Measurements from ENCODE around the gene TMEM213. TPM values are rescaled to one million over a fixed set of nuclear protein-coding genes. Genes with fewer than 3 reads are reported as not detected.
"Not testable (repeated sequence)": the region's sequence is repeated elsewhere in the genome, so short reads cannot be mapped to it uniquely, and the experiment has no call there.

Gene TMEM213
- total RNA-seq, 1 donor from 2014 or later: not detected

- ATAC-seq: no peak
These were observed 1.0 kb downstream of the TMEM213 start for GRCh38 chr7:138798836-138799235.

- no peak for ATAC-seq
These were observed 1.7 kb downstream of the TMEM213 start for GRCh38 chr7:138799336-138800000.

GRCh38 chr7:138801256-138801655 lies 3.5 kb downstream of the TMEM213 start:
- no peak for ATAC-seq

- ATAC-seq: no peak
These were observed 4.9 kb downstream of the TMEM213 start for GRCh38 chr7:138802706-138803105.

GRCh38 chr7:138804618-138805017 lies 6.8 kb downstream of the TMEM213 start:
- ATAC-seq: no peak

GRCh38 chr7:138809346-138809745 lies 11.6 kb downstream of the TMEM213 start:
- ATAC-seq: no peak

- ATAC-seq: not testable (repeated sequence)
These were observed 13.5 kb downstream of the TMEM213 start for GRCh38 chr7:138811327-138811726.

- ATAC-seq: no peak
These were observed 16.2 kb downstream of the TMEM213 start for GRCh38 chr7:138813945-138814344.

- no peak for ATAC-seq
These were observed 17.1 kb downstream of the TMEM213 start for GRCh38 chr7:138814816-138815332.

GRCh38 chr7:138816650-138817049 lies 18.9 kb downstream of the TMEM213 start:
- ATAC-seq: no peak

GRCh38 chr7:138819625-138820024 lies 21.8 kb downstream of the TMEM213 start:
- no peak for ATAC-seq

GRCh38 chr7:138821912-138822311 lies 24.1 kb downstream of the TMEM213 start:
- no peak for ATAC-seq

- no peak for ATAC-seq
These were observed 25.2 kb downstream of the TMEM213 start for GRCh38 chr7:138822867-138823535.

- no peak for ATAC-seq
These were observed 27.4 kb downstream of the TMEM213 start for GRCh38 chr7:138825049-138825721.

- no peak for ATAC-seq
These were observed 30.5 kb downstream of the TMEM213 start for GRCh38 chr7:138828302-138828701.

GRCh38 chr7:138829335-138829734 lies 31.5 kb downstream of the TMEM213 start:
- ATAC-seq: no peak

- no peak for ATAC-seq
These were observed 35.2 kb downstream of the TMEM213 start for GRCh38 chr7:138832966-138833365.

GRCh38 chr7:138833596-138833995 lies 35.8 kb downstream of the TMEM213 start:
- no peak for ATAC-seq

- ATAC-seq: no peak
These were observed 36.8 kb downstream of the TMEM213 start for GRCh38 chr7:138834583-138834982.

- ATAC-seq: no peak
These were observed 37.3 kb downstream of the TMEM213 start for GRCh38 chr7:138835087-138835486.

- ATAC-seq: no peak
These were observed 39.8 kb downstream of the TMEM213 start for GRCh38 chr7:138837627-138838026.

- ATAC-seq: no peak
These were observed 40.4 kb downstream of the TMEM213 start for GRCh38 chr7:138838166-138838565.

- no peak for ATAC-seq
These were observed 44.3 kb downstream of the TMEM213 start for GRCh38 chr7:138842111-138842510.
